ENCODE data around the gene RNF149.

The RNF149 gene

GRCh38 chr2:101231937-101232730 lies 76.4 kb downstream of the RNF149 start:
- no peaks in the 10 kb centered on the region for H3K79me2 ChIP-seq (ENCODE audit: control insufficient read depth, insufficient read depth, low read length)
- H2AK5ac ChIP-seq (ENCODE audit: low read length) = no peak overlapping the region
- DNase-seq = no peak
- H3K9ac ChIP-seq (ENCODE audit: low read length) = no peak overlapping the region
- no peak overlapping the region for H3K23ac ChIP-seq (ENCODE audit: low read length)
- H3K18ac ChIP-seq (ENCODE audit: low read length) = no peak overlapping the region
- no peak overlapping the region for H2BK15ac ChIP-seq (replicated peaks; ENCODE audit: low read depth)
- H2BK120ac ChIP-seq (ENCODE audit: low read depth, low read length) = no peak overlapping the region
- H3K36me3 ChIP-seq (ENCODE audit: control insufficient read depth, insufficient read depth, low read length) = no peaks in the 10 kb centered on the region
- WGBS (ENCODE audit: extremely low coverage, insufficient coverage, low lambda C conversion rate) = no CpG with 5 or more reads among the region's 6 CpGs
- H3K79me1 ChIP-seq (ENCODE audit: low read length) = no peaks in the 10 kb centered on the region
- H3K27ac ChIP-seq (ENCODE audit: low read depth, low read length) = no peak overlapping the region
- no peaks in the 10 kb centered on the region for H3K4me1 ChIP-seq (ENCODE audit: control insufficient read depth, low read depth, low read length)
- no peak overlapping the region for H4K5ac ChIP-seq (ENCODE audit: low read length)
- H3K4me3 ChIP-seq (ENCODE audit: low read length) = no peak overlapping the region
- H2BK5ac ChIP-seq (ENCODE audit: low read length) = no peak overlapping the region
- H3K27me3 ChIP-seq (ENCODE audit: insufficient read depth, low read length, poor library complexity) = no peaks in the 10 kb centered on the region
- H3K4ac ChIP-seq (ENCODE audit: low read depth, low read length) = no peak overlapping the region
- H3K4me2 ChIP-seq (ENCODE audit: low read length) = no peak overlapping the region
- no peak overlapping the region for H3K56ac ChIP-seq (ENCODE audit: low read length)
- H4K8ac ChIP-seq (ENCODE audit: low read depth, low read length) = no peak overlapping the region

- H2BK120ac ChIP-seq (ENCODE audit: low read depth, low read length) = no peak overlapping the region
- no peaks in the 10 kb centered on the region for H3K36me3 ChIP-seq (ENCODE audit: control insufficient read depth, insufficient read depth, low read length)
- H3K4me2 ChIP-seq (ENCODE audit: low read length) = no peak overlapping the region
- no peak overlapping the region for H2AK5ac ChIP-seq (ENCODE audit: low read length)
- WGBS (ENCODE audit: extremely low coverage, insufficient coverage, low lambda C conversion rate) = no CpG with 5 or more reads among the region's 1 CpG
- no peak overlapping the region for H3K23ac ChIP-seq (ENCODE audit: low read length)
- H3K18ac ChIP-seq (ENCODE audit: low read length) = no peak overlapping the region
- no peak overlapping the region for H4K8ac ChIP-seq (ENCODE audit: low read depth, low read length)
- H3K27ac ChIP-seq (ENCODE audit: low read depth, low read length) = no peak overlapping the region
- no peak overlapping the region for H2BK15ac ChIP-seq (replicated peaks; ENCODE audit: low read depth)
- no peak overlapping the region for H4K5ac ChIP-seq (ENCODE audit: low read length)
- H3K4me1 ChIP-seq (ENCODE audit: control insufficient read depth, low read depth, low read length) = no peaks in the 10 kb centered on the region
- DNase-seq = no peak
- H3K79me2 ChIP-seq (ENCODE audit: control insufficient read depth, insufficient read depth, low read length) = no peaks in the 10 kb centered on the region
- no peaks in the 10 kb centered on the region for H3K79me1 ChIP-seq (ENCODE audit: low read length)
- no peak overlapping the region for H3K56ac ChIP-seq (ENCODE audit: low read length)
- H3K9ac ChIP-seq (ENCODE audit: low read length) = no peak overlapping the region
- no peaks in the 10 kb centered on the region for H3K27me3 ChIP-seq (ENCODE audit: insufficient read depth, low read length, poor library complexity)
- no peak overlapping the region for H2BK5ac ChIP-seq (ENCODE audit: low read length)
- H3K4ac ChIP-seq (ENCODE audit: low read depth, low read length) = no peak overlapping the region
- H3K4me3 ChIP-seq (ENCODE audit: low read length) = no peak overlapping the region
These were observed 77.3 kb downstream of the RNF149 start for GRCh38 chr2:101231240-101231639.

- Histone ChIP-seq H4K8ac (ENCODE audit: low read depth, low read length) (no peak overlapping the region), H2BK120ac (ENCODE audit: low read depth, low read length) (no peak overlapping the region)
These were observed 77.9 kb downstream of the RNF149 start for GRCh38 chr2:101230541-101231001.

More at GRCh38 chr2:101230541-101231001, 77.9 kb downstream of the RNF149 start:
- Histone ChIP-seq H3K36me3 (ENCODE audit: control insufficient read depth, insufficient read depth, low read length) (no peaks in the 10 kb centered on the region), H4K5ac (ENCODE audit: low read length) (no peak overlapping the region), H3K56ac (ENCODE audit: low read length) (no peak overlapping the region), H3K18ac (ENCODE audit: low read length) (no peak overlapping the region), H2BK15ac (replicated peaks; ENCODE audit: low read depth) (no peak overlapping the region), H3K79me2 (ENCODE audit: control insufficient read depth, insufficient read depth, low read length) (no peaks in the 10 kb centered on the region), H3K4me2 (ENCODE audit: low read length) (no peak overlapping the region), H3K4me1 (ENCODE audit: control insufficient read depth, low read depth, low read length) (no peaks in the 10 kb centered on the region), H2AK5ac (ENCODE audit: low read length) (no peak overlapping the region), H3K27me3 (ENCODE audit: insufficient read depth, low read length, poor library complexity) (no peaks in the 10 kb centered on the region), H3K4ac (ENCODE audit: low read depth, low read length) (no peak overlapping the region), H3K9ac (ENCODE audit: low read length) (no peak overlapping the region), H2BK5ac (ENCODE audit: low read length) (no peak overlapping the region), H3K4me3 (ENCODE audit: low read length) (no peak overlapping the region), H3K27ac (ENCODE audit: low read depth, low read length) (no peak overlapping the region), H3K23ac (ENCODE audit: low read length) (no peak overlapping the region), H3K79me1 (ENCODE audit: low read length) (no peaks in the 10 kb centered on the region)
- WGBS (ENCODE audit: extremely low coverage, insufficient coverage, low lambda C conversion rate) = no CpG with 5 or more reads among the region's 2 CpGs
- no peak for DNase-seq

Small RNA genes lying within 50 kb of the gene (small RNA-seq; reads per million reads assigned to genes)
- gene MIR5696 (ENCODE audit: insufficient read depth) (3.4 reads per million, percentile 53 among the genes with 10 or more reads in this experiment), gene SNORD89 (ENCODE audit: insufficient read depth) (22.4 reads per million, percentile 92 among the genes with 10 or more reads in this experiment)
